ENCODE data around the gene INSM1.

Gene INSM1

GRCh38 chr20:20391115-20391514 is 23.2 kb downstream of the INSM1 start:
- H3K27me3 ChIP-seq (ENCODE audit: low read depth): no peaks in the 10 kb centered on the region
- H3K4me1 ChIP-seq: no peaks in the 10 kb centered on the region
- H3K4me3 ChIP-seq: no peak overlapping the region
- in situ Hi-C loops (cut with MboI; ENCODE audit: low sequenced_read_pairs): no loop called here
- DNase-seq (ENCODE audit: low spot score in 2 of 2): no peak
- H3K9me3 ChIP-seq: no peaks in the 10 kb centered on the region
- H3K36me3 ChIP-seq (replicated peaks): no peaks in the 10 kb centered on the region

DNA sequence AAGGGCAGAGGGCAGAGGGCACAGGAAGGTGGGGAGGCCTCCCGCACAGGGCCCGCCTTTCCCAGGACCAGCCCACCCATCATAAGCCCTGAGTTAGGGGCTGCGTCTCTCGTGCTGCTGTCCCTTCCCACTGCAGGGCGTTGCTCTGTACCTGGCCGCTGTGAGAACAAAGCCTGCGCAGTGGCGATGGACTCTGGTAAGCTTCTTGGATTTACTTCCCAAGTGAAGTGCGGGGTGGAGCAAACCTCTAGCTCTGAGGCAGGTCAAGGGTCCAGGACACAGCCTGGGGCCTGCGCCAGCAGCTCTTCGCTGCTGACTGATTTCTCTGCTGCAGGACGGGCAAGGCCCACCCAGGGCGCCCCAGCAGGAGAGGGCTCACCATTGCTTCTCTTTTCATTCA is 23.9 kb downstream of the INSM1 start:
- Histone ChIP-seq H3K27me3 (ENCODE audit: low read depth) (no peaks in the 10 kb centered on the region), H3K36me3 (replicated peaks) (no peaks in the 10 kb centered on the region), H3K4me3 (no peak overlapping the region), H3K9me3 (no peaks in the 10 kb centered on the region), H3K4me1 (no peaks in the 10 kb centered on the region)
- in situ Hi-C loops (cut with MboI; ENCODE audit: low sequenced_read_pairs): no loop called here
- no peak for DNase-seq (ENCODE audit: low spot score in 2 of 2)

GRCh38 chr20:20393207-20394120 is 25.6 kb downstream of the INSM1 start:
- H3K27me3 ChIP-seq (ENCODE audit: low read depth): no peaks in the 10 kb centered on the region
- no peaks in the 10 kb centered on the region for H3K9me3 ChIP-seq
- H3K4me1 ChIP-seq: no peaks in the 10 kb centered on the region
- in situ Hi-C loops (cut with MboI; ENCODE audit: low sequenced_read_pairs): no loop called here
- no peak overlapping the region for H3K4me3 ChIP-seq
- no peaks in the 10 kb centered on the region for H3K36me3 ChIP-seq (replicated peaks)
- DNase-seq (ENCODE audit: low spot score in 2 of 2): no peak

DNA sequence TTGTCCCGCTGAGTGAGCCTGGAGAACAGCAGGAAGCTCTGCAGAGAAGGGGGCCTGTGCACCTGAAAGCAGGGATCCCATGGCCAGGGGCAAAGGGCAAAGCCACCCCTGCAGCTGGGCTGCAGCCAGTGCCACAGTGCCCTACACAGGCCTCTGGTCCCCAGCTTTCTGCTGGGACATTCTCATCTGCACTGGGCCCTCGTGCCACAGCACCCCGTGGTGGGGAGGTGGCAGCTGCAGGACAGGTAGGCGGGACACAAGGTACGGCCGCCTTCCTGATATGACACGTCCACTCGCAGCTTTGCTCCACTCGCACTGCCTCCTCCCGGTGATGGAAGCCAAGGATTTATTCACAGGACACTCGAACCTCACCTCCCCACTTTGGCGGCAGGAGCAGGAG is 27.2 kb downstream of the INSM1 start:
- in situ Hi-C loops (cut with MboI; ENCODE audit: low sequenced_read_pairs): no loop called here
- Histone ChIP-seq H3K36me3 (replicated peaks) (no peaks in the 10 kb centered on the region), H3K4me1 (no peaks in the 10 kb centered on the region), H3K4me3 (no peak overlapping the region), H3K27me3 (ENCODE audit: low read depth) (no peaks in the 10 kb centered on the region), H3K9me3 (no peaks in the 10 kb centered on the region)
- no peak for DNase-seq (ENCODE audit: low spot score in 2 of 2)

GRCh38 chr20:20395903-20396568 is 28.1 kb downstream of the INSM1 start:
- Histone ChIP-seq H3K27me3 (ENCODE audit: low read depth) (no peaks in the 10 kb centered on the region), H3K9me3 (no peaks in the 10 kb centered on the region), H3K36me3 (replicated peaks) (no peaks in the 10 kb centered on the region), H3K4me3 (no peak overlapping the region), H3K4me1 (no peaks in the 10 kb centered on the region)
- DNase-seq (ENCODE audit: low spot score in 2 of 2): no peak
- in situ Hi-C loops (cut with MboI; ENCODE audit: low sequenced_read_pairs): no loop called here

GRCh38 chr20:20396794-20397193 is 28.9 kb downstream of the INSM1 start:
- Histone ChIP-seq H3K36me3 (replicated peaks) (no peaks in the 10 kb centered on the region), H3K27me3 (ENCODE audit: low read depth) (no peaks in the 10 kb centered on the region), H3K4me1 (no peaks in the 10 kb centered on the region), H3K4me3 (no peak overlapping the region), H3K9me3 (no peaks in the 10 kb centered on the region)
- DNase-seq (ENCODE audit: low spot score in 2 of 2): no peak
- in situ Hi-C loops (cut with MboI; ENCODE audit: low sequenced_read_pairs): no loop called here

GRCh38 chr20:20398123-20398522 is 30.2 kb downstream of the INSM1 start:
- in situ Hi-C loops (cut with MboI; ENCODE audit: low sequenced_read_pairs): no loop called here
- DNase-seq (ENCODE audit: low spot score in 2 of 2): no peak
- no peaks in the 10 kb centered on the region for H3K27me3 ChIP-seq (ENCODE audit: low read depth)
- H3K36me3 ChIP-seq (replicated peaks): no peaks in the 10 kb centered on the region
- H3K4me1 ChIP-seq: no peaks in the 10 kb centered on the region
- H3K9me3 ChIP-seq: no peaks in the 10 kb centered on the region
- no peak overlapping the region for H3K4me3 ChIP-seq

DNA sequence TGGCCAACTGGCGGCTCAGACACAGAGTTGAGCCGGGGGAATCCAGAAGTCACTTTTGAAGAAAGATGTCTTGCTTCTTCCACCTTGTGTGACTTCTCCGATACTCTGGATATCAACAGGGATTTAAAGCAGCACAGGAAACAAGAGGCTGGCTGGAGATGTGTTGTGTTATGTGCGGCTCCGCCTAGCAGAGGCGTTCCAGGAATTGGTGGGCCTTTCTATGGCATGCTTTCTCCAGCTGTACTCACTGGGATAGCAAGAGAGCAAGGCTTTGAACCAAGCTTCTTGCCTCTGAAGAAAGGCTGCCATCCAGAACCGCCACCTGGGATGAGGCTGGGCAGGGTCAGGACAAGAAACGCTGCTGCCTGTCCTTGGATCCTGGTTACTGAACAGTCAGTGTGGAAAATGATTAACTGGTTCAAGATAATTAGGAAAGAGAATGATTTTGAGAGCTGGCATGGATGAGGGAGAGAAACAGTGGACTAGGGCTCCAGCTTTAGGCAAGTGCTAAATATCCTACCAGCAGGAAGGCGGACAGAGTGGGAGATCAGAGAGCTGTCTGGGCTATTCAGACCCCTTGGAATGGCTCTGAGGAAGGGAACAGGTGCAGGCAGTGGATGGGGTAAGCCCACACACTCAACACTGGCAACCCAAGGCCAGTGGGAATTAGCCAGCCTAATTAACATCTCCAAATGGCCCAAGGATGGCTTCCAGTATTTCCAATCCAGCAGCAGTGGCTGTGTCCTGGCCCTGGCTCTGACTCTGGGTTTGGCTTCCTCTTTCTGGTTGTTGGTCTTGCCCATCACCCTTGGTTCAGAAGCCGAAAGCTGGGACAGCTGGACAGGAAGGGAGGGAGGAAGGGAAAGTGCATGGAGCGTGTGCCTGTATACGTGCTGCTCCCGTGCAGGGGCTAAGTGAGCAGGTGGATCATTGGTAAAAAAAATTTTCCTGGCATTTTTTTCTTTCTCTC is 31.9 kb downstream of the INSM1 start:
- in situ Hi-C loops (cut with MboI; ENCODE audit: low sequenced_read_pairs): no loop called here
- H3K4me1 ChIP-seq: no peaks in the 10 kb centered on the region
- DNase-seq (ENCODE audit: low spot score in 2 of 2): no peak
- no peaks in the 10 kb centered on the region for H3K27me3 ChIP-seq (ENCODE audit: low read depth)
- no peaks in the 10 kb centered on the region for H3K36me3 ChIP-seq (replicated peaks)
- no peaks in the 10 kb centered on the region for H3K9me3 ChIP-seq
- H3K4me3 ChIP-seq: no peak overlapping the region

GRCh38 chr20:20401991-20402390 is 34.1 kb downstream of the INSM1 start:
- H3K9me3 ChIP-seq: no peaks in the 10 kb centered on the region
- no peaks in the 10 kb centered on the region for H3K36me3 ChIP-seq (replicated peaks)
- no peaks in the 10 kb centered on the region for H3K27me3 ChIP-seq (ENCODE audit: low read depth)
- H3K4me3 ChIP-seq: no peak overlapping the region
- in situ Hi-C loops (cut with MboI; ENCODE audit: low sequenced_read_pairs): no loop called here
- no peak for DNase-seq (ENCODE audit: low spot score in 2 of 2)
- H3K4me1 ChIP-seq: no peaks in the 10 kb centered on the region

- H3K4me1 ChIP-seq: no peaks in the 10 kb centered on the region
- H3K36me3 ChIP-seq (replicated peaks): no peaks in the 10 kb centered on the region
- no peaks in the 10 kb centered on the region for H3K9me3 ChIP-seq
- no peaks in the 10 kb centered on the region for H3K27me3 ChIP-seq (ENCODE audit: low read depth)
- in situ Hi-C loops (cut with MboI; ENCODE audit: low sequenced_read_pairs): no loop called here
- H3K4me3 ChIP-seq: no peak overlapping the region
- DNase-seq (ENCODE audit: low spot score in 2 of 2): no peak
Measured at GRCh38 chr20:20404633-20405032, 36.7 kb downstream of the INSM1 start.

DNA sequence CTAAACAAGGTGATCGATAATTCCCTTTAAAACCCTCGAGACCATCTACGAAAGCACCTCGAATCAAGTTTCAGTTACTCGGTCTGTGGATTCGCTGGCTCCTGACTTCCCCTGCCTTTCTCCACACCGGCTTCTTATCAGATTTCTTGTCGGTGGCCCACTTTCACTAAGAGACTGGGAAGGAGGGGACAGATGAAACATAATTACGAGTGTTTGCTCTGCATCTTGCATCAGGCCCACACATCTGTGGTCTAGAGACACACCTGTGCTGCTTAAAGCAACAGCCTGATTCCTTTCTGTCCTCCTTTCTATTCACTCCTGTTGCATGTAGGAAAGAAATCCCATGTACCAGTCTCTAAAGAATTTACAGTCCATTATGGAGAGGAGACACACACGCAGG is 37.7 kb downstream of the INSM1 start:
- Histone ChIP-seq H3K36me3 (replicated peaks) (no peaks in the 10 kb centered on the region), H3K27me3 (ENCODE audit: low read depth) (no peaks in the 10 kb centered on the region; the same call in 1 of the 2 replicates), H3K4me3 (no peak overlapping the region), H3K9me3 (no peaks in the 10 kb centered on the region), H3K4me1 (no peaks in the 10 kb centered on the region)
- no peak for DNase-seq (ENCODE audit: low spot score in 2 of 2)
- in situ Hi-C loops (cut with MboI; ENCODE audit: low sequenced_read_pairs): no loop called here

GRCh38 chr20:20406306-20406705 is 38.4 kb downstream of the INSM1 start:
- no peak for DNase-seq (ENCODE audit: low spot score in 2 of 2)
- Histone ChIP-seq H3K9me3 (no peaks in the 10 kb centered on the region), H3K4me1 (no peaks in the 10 kb centered on the region), H3K27me3 (ENCODE audit: low read depth) (no peaks in the 10 kb centered on the region; the same call in 1 of the 2 replicates), H3K4me3 (no peak overlapping the region), H3K36me3 (replicated peaks) (no peaks in the 10 kb centered on the region)
- in situ Hi-C loops (cut with MboI; ENCODE audit: low sequenced_read_pairs): no loop called here

DNA sequence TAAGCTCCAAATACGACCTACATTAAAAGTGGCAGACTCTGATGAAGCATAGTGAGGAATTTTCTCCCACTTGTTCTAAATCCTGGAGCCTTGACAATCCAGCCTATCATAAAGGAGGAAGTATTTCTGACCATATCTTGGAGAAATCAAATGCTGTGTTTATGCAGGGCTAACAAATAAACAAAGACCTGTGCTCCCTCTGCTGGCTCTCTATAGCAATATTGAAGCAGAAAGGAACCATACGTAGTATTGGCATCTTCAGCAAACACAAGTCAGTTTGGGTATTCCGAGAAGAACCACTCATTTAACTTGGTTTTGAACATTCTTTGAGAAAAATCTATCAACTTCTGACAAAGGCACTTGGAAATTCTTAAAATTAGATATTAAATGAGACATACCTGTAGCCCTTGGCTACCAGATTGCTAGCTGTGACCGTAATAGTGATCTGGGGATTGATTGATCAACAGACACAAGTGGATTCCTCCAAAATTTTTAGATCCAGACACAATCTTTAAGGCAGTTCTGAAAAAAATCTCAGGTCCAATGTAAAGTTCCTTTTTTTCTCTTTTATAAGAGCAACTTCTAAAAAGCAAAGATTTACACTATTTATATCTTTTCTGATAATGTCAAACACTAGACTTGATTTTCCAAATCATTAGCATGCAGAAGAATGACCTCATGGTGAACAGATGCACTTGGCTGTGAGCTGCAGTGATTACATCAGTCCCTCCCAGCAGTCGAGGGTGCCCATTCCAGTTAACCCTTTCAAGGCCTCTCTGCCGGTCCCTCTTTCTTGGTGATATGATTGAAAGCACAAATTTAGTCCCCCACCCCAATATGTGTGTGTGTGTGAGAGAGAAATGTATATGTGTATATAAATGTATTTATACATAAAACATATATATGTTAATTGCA is 40.2 kb downstream of the INSM1 start:
- Histone ChIP-seq H3K9me3 (no peaks in the 10 kb centered on the region), H3K4me1 (peaks cover 4% of the 10 kb centered on the region; the same call in 1 of the 2 replicates), H3K36me3 (replicated peaks) (no peaks in the 10 kb centered on the region), H3K27me3 (ENCODE audit: low read depth) (no peaks in the 10 kb centered on the region; the same call in 1 of the 2 replicates), H3K4me3 (no peak overlapping the region)
- no peak for DNase-seq (ENCODE audit: low spot score in 2 of 2)
- in situ Hi-C loops (cut with MboI; ENCODE audit: low sequenced_read_pairs): no loop called here

Measured in HAP-1 (cell line).